ENCODE results near the gene XYLT1.

DNA sequence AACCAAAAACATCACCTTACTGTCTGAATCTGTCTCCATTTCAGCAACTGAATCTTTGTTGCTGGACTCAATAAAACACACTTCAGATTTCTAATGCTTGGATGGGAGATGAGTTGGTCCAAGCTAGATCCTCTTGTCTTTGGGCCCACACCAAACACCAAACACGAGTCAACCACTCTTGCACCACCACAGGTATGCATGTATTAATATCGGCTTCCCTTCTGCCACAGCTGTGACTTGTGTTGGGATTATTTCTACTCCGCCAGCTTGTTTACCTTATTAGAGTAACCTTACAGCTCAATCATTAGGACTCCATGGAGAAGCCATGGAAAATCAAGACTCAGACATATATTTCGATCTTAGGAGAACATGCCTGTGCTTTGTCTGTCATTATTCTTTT lies 49.9 kb downstream of the XYLT1 start:
- TF ChIP-seq ZNF670 (tag by site-specific recombination; IDR thresholded peaks at IDR 0.05; ENCODE audit: low read depth) (no peak), ZNF324 (tag by site-specific recombination; IDR thresholded peaks at IDR 0.05) (no peak), BCL11B (tag by site-specific recombination; IDR thresholded peaks at IDR 0.05; ENCODE audit: low read depth) (no peak), ZNF426 (tag by site-specific recombination; IDR thresholded peaks at IDR 0.05) (no peak), MYNN (tag by site-specific recombination; IDR thresholded peaks at IDR 0.05; ENCODE audit: borderline replicate concordance) (no peak)
- TF ChIP-seq, protein P1, sequence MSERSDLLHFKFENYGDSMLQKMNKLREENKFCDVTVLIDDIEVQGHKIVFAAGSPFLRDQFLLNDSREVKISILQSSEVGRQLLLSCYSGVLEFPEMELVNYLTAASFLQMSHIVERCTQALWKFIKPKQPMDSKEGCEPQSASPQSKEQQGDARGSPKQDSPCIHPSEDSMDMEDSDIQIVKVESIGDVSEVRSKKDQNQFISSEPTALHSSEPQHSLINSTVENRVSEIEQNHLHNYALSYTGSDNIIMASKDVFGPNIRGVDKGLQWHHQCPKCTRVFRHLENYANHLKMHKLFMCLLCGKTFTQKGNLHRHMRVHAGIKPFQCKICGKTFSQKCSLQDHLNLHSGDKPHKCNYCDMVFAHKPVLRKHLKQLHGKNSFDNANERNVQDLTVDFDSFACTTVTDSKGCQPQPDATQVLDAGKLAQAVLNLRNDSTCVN (tag by site-specific recombination; optimal IDR thresholded peaks at IDR 0.05) = no peak
- TF ChIP-seq, protein P2, sequence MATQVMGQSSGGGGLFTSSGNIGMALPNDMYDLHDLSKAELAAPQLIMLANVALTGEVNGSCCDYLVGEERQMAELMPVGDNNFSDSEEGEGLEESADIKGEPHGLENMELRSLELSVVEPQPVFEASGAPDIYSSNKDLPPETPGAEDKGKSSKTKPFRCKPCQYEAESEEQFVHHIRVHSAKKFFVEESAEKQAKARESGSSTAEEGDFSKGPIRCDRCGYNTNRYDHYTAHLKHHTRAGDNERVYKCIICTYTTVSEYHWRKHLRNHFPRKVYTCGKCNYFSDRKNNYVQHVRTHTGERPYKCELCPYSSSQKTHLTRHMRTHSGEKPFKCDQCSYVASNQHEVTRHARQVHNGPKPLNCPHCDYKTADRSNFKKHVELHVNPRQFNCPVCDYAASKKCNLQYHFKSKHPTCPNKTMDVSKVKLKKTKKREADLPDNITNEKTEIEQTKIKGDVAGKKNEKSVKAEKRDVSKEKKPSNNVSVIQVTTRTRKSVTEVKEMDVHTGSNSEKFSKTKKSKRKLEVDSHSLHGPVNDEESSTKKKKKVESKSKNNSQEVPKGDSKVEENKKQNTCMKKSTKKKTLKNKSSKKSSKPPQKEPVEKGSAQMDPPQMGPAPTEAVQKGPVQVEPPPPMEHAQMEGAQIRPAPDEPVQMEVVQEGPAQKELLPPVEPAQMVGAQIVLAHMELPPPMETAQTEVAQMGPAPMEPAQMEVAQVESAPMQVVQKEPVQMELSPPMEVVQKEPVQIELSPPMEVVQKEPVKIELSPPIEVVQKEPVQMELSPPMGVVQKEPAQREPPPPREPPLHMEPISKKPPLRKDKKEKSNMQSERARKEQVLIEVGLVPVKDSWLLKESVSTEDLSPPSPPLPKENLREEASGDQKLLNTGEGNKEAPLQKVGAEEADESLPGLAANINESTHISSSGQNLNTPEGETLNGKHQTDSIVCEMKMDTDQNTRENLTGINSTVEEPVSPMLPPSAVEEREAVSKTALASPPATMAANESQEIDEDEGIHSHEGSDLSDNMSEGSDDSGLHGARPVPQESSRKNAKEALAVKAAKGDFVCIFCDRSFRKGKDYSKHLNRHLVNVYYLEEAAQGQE (tag by site-specific recombination; IDR thresholded peaks at IDR 0.05) = no peak

Data from HEK293 (cell line).